Right lobe of liver (tissue), 4 donors: ENCODE measurements around the gene MYRF.

Experiments
- POLR2A ChIP-seq: fragments of 450-650 bp; IDR thresholded peaks from one replicate; pipeline ENCODE4 v1.6.1; 2017; ENCODE audit warnings: antibody characterized with exemption, mild to moderate bottlenecking
- TF ChIP-seq, protein P1 (sequence below), 4 donors: fragments of 200-600 bp in 3 of 4; fragments of 450-650 bp in 1 of 4; IDR thresholded peaks; one replicate each; pipeline versions ENCODE4 v1.5.1 to v1.8.0; 2016 to 2022; ENCODE audit warnings: antibody characterized with exemption in 4 of 4, mild to moderate bottlenecking in 2 of 4
- donor health status: DM: no; HTN: no; CAD: no.
- donor health status: DM: no; HTN: no; CAD: no.
- donor health status: DM: no; HTN: yes; CAD: no.

GRCh38 chr11:61745781-61746441 is 6.5 kb upstream of the MYRF start:
- no peak for TF ChIP-seq POLR2A
- TF ChIP-seq, protein P1, sequence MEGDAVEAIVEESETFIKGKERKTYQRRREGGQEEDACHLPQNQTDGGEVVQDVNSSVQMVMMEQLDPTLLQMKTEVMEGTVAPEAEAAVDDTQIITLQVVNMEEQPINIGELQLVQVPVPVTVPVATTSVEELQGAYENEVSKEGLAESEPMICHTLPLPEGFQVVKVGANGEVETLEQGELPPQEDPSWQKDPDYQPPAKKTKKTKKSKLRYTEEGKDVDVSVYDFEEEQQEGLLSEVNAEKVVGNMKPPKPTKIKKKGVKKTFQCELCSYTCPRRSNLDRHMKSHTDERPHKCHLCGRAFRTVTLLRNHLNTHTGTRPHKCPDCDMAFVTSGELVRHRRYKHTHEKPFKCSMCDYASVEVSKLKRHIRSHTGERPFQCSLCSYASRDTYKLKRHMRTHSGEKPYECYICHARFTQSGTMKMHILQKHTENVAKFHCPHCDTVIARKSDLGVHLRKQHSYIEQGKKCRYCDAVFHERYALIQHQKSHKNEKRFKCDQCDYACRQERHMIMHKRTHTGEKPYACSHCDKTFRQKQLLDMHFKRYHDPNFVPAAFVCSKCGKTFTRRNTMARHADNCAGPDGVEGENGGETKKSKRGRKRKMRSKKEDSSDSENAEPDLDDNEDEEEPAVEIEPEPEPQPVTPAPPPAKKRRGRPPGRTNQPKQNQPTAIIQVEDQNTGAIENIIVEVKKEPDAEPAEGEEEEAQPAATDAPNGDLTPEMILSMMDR (IDR thresholded peaks at IDR 0.05), result no peak
